ENCODE measurements around the gene MYRIP. TPM values are rescaled to one million over a fixed set of nuclear protein-coding genes. Genes with fewer than 3 reads are reported as not detected.

Gene MYRIP
- total RNA-seq: 10 to 100 TPM in 1 of 2 donors, under 1 TPM in 1; 0.98 to 11.7 TPM
- 1 to 10 TPM; 6.2 to 7.4 TPM for polyA plus RNA-seq

- H3K9ac ChIP-seq (ENCODE audit: low read depth in 1 of 2, low read length in 2 of 2): peak within 1 kb of the TSS; percentile 72 to 76
- H3K4me3 ChIP-seq (ENCODE audit: low read depth in 1 of 3, low read length in 3 of 3): peak within 1 kb of the TSS; percentile 82 to 87 (median 86)
- H3K9me3 ChIP-seq (ENCODE audit: control insufficient read depth in 4 of 4, low read length in 3 of 4): no peaks in the 10 kb centered on the region
- TF ChIP-seq EGR1 (IDR thresholded peaks at IDR 0.05; ENCODE audit: low read depth in 2 of 2) (no peak), YY1 (IDR thresholded peaks at IDR 0.05) (peak; percentile 9)
- DNase-seq (ENCODE audit: low spot score): peak; percentile 61
- H3K4me1 ChIP-seq (ENCODE audit: control insufficient read depth in 4 of 4, insufficient read depth in 4 of 4, low read length in 3 of 4): peaks cover 3 to 55% (median 38%) of the 10 kb centered on the region in 4 donors
- no peaks in the 10 kb centered on the region for H3K27me3 ChIP-seq (ENCODE audit: control insufficient read depth in 4 of 4, insufficient read depth in 4 of 4, low read length in 3 of 4)
- under 1% methylated on average over 103 of the region's 103 CpGs for WGBS
- peak within 1 kb of the TSS; percentile 79 to 82 for H3K27ac ChIP-seq (ENCODE audit: low read depth in 1 of 2, low read length in 2 of 2)
- no peaks in the 10 kb centered on the region for H3K36me3 ChIP-seq (ENCODE audit: control insufficient read depth in 4 of 4, insufficient read depth in 3 of 4, low read depth in 1 of 4, low read length in 3 of 4)
Measured at GRCh38 chr3:39809181-39809994, at the start of gene MYRIP. TSS of gene MYRIP (plus strand) at chr3:39809609. CDS start at chr3:39900817, 91,208 bp downstream.

- H3K27me3 ChIP-seq (ENCODE audit: control insufficient read depth in 4 of 4, insufficient read depth in 4 of 4, low read length in 3 of 4): no peaks in the 10 kb centered on the region
- 85% methylated on average over 1 of the region's 1 CpG for WGBS
- no peak overlapping the region for H3K4me3 ChIP-seq (ENCODE audit: low read depth in 1 of 3, low read length in 3 of 3)
- H3K4me1 ChIP-seq (ENCODE audit: control insufficient read depth in 4 of 4, insufficient read depth in 4 of 4, low read length in 3 of 4): peaks cover 0 to under 1% (median 0%) of the 10 kb centered on the region in 4 donors
- H3K27ac ChIP-seq (ENCODE audit: low read depth in 1 of 2, low read length in 2 of 2): no peak overlapping the region
- TF ChIP-seq ATF3 (IDR thresholded peaks at IDR 0.05): no peak
- no peak for TF ChIP-seq EGR1 (IDR thresholded peaks at IDR 0.05; ENCODE audit: low read depth in 2 of 2)
- TF ChIP-seq HNF4G (IDR thresholded peaks at IDR 0.05): no peak
- TF ChIP-seq RAD21 (IDR thresholded peaks at IDR 0.05): no peak
- no peak for TF ChIP-seq ZBTB33 (IDR thresholded peaks at IDR 0.05)
- no peak for TF ChIP-seq JUND (IDR thresholded peaks at IDR 0.05)
- no peak for TF ChIP-seq CTCF (IDR thresholded peaks at IDR 0.05; ENCODE audit: low read depth, low read length, missing input control)
- TF ChIP-seq HNF4A (conservative IDR thresholded peaks at IDR 0.05): no peak
- no peak for TF ChIP-seq MAX (IDR thresholded peaks at IDR 0.05)
- no peak for TF ChIP-seq YY1 (IDR thresholded peaks at IDR 0.05)
- TF ChIP-seq SP1 (IDR thresholded peaks at IDR 0.05): no peak
- TF ChIP-seq GABPA (IDR thresholded peaks at IDR 0.05 in 1 of 2, conservative IDR thresholded peaks at IDR 0.05 in 1 of 2): no peak
- TF ChIP-seq REST (IDR thresholded peaks at IDR 0.05): no peak
- TF ChIP-seq NR2F2 (IDR thresholded peaks at IDR 0.05): no peak
- TF ChIP-seq TAF1 (conservative IDR thresholded peaks at IDR 0.05): no peak
- TF ChIP-seq FOXA2 (IDR thresholded peaks at IDR 0.05): no peak
- no peak for TF ChIP-seq RXRA (IDR thresholded peaks at IDR 0.05)
- H3K36me3 ChIP-seq (ENCODE audit: control insufficient read depth in 4 of 4, insufficient read depth in 3 of 4, low read depth in 1 of 4, low read length in 3 of 4): no peaks in the 10 kb centered on the region
- H3K9me3 ChIP-seq (ENCODE audit: control insufficient read depth in 4 of 4, low read length in 3 of 4): no peaks in the 10 kb centered on the region
- DNase-seq (ENCODE audit: low spot score): no peak
- H3K9ac ChIP-seq (ENCODE audit: low read depth in 1 of 2, low read length in 2 of 2): no peak overlapping the region
Measured at GRCh38 chr3:39760325-39760724, 49.1 kb upstream of the MYRIP start.

Measured in liver (tissue), 9 donors.